IgD-negative memory B cell (primary cell): ENCODE data around the gene GALNT18. TPM values are rescaled to one million over a fixed set of nuclear protein-coding genes. Genes with fewer than 3 reads are reported as not detected.

Experiments
- H3K27ac Mint-ChIP-seq, 3 donors: one replicate each; pipeline ENCODE4 v1.8.0; 2020 to 2022; ENCODE audit warnings: mild to moderate bottlenecking in 3 of 3, mixed read lengths in 3 of 3, moderate library complexity in 1 of 3
- H3K27me3 Mint-ChIP-seq: one replicate; pipeline ENCODE4 v1.8.0; 2021; ENCODE audit warnings: mixed read lengths
- H3K36me3 Mint-ChIP-seq: one replicate; pipeline ENCODE4 v1.8.0; 2020; ENCODE audit warnings: mild to moderate bottlenecking, mixed read lengths
- H3K4me1 Mint-ChIP-seq, 3 donors: one replicate each; pipeline ENCODE4 v1.8.0; 2020 to 2022; ENCODE audit warnings: mixed read lengths in 3 of 3, mild to moderate bottlenecking in 1 of 3
- H3K4me3 Mint-ChIP-seq, 4 donors: one replicate each; pipeline ENCODE4 v1.8.0; 2020 to 2022; ENCODE audit warnings: mild to moderate bottlenecking in 4 of 4, mixed read lengths in 4 of 4, moderate library complexity in 3 of 4
- H3K9me3 Mint-ChIP-seq, 3 donors: one replicate each; pipeline ENCODE4 v1.8.0; 2020 to 2021; ENCODE audit warnings: mixed read lengths in 3 of 3, mild to moderate bottlenecking in 1 of 3
- polyA plus RNA-seq: library from polyadenylated mRNA; unstranded; fragments of 300-500 nt; fragmentation: Illumina TruSeq; gene quantifications from one replicate; pipeline ENCODE4 v1.2.3, GENCODE V29; 2021

GALNT18 gene
- polyA plus RNA-seq, 1 donor from 2014 or later = not detected

DNA sequence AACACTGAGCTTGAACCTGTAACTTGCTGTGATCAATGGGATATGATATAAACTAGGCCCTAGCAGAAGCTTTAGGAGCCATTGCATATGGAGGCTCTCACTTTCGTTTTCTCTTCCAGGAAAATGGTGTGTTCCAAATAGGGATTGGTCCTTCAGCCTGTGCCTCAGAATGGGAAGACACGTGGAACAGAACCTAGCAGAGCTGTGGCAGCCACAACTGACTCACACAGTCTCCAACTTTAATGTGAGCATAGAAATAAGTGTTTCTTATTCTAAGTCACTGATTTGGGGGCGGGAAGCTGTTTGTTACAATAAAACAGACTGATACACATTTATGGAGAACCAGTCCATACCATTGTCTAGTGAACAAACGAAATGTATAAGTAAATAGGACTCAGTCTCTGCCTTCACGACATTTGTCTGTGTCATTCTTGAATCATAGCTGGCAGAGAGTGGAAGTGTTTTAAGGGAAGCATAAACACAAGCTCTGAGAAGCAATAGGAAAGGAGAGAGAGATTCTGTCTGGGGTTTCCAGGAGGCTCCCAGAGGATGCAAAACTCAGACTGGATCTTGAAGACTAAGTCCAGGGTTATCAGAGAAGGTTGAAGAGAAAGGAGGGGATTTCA, 97.3 kb downstream of the GALNT18 start:
- Mint-ChIP-seq H3K4me1 (no peaks in the 10 kb centered on the region), H3K27ac (no peak overlapping the region), H3K27me3 (no peaks in the 10 kb centered on the region), H3K4me3 (no peak overlapping the region), H3K36me3 (no peaks in the 10 kb centered on the region), H3K9me3 (peaks cover 0 to 5% (median 0%) of the 10 kb centered on the region in 3 donors)

DNA sequence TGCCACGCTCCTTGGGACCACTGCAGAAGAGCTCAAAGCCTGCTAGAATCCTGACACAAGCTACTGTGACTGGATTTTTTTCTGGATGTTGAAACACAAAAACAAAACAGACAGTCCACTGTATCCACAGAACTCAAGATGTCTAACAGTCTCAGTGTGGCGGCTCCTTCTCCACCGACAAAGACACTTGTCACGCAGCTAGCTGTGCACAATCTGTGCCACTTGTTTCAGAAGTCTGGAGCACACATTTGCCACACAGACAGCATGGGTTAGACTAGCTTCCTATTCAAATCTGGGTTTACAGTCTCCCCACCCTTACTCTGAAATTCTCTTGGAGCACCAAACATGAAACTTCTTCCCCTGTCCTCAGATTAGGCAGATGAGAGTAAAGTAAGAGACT, 99.2 kb downstream of the GALNT18 start:
- Mint-ChIP-seq H3K9me3 (no peaks in the 10 kb centered on the region), H3K36me3 (no peaks in the 10 kb centered on the region), H3K4me3 (no peak overlapping the region), H3K27me3 (no peaks in the 10 kb centered on the region), H3K27ac (peak overlapping the region in 1 of 3 donors; percentile 39), H3K4me1 (no peaks in the 10 kb centered on the region)

DNA sequence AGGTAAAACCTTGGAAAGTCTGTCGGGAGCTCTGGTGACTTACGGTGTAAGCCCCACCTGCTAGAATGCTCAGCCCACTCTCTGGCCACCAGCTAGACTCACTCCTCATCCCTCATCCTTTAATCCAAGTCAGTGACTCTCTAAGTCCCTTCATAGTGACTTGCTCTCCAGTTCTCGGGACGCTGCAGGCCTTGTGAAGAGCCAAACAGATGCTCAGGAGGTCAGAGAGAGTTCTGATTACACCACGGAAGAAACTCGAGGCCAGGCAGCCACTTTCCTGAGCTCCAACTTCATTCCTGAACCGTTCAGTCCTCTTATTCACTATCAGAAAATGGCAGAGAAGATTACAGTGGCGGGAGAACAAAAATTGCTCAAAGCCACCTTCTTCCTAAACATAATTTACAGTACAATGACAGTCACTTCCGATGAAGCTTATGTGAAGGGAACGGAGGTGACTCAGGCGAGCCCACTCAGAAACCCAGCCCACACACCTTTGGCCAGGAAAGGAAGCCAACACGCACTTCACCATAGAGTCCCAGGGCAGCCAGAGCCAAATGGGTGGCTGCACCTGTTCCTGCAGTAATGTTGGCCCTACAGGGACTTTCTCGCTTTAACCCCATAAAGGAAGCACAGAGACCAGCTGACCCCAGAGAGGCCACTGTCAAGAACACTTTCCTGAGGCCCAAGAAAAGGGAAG, 100.4 kb downstream of the GALNT18 start:
- Mint-ChIP-seq H3K27ac (no peak overlapping the region), H3K9me3 (no peaks in the 10 kb centered on the region), H3K27me3 (no peaks in the 10 kb centered on the region), H3K4me3 (no peak overlapping the region), H3K36me3 (no peaks in the 10 kb centered on the region), H3K4me1 (no peaks in the 10 kb centered on the region)

DNA sequence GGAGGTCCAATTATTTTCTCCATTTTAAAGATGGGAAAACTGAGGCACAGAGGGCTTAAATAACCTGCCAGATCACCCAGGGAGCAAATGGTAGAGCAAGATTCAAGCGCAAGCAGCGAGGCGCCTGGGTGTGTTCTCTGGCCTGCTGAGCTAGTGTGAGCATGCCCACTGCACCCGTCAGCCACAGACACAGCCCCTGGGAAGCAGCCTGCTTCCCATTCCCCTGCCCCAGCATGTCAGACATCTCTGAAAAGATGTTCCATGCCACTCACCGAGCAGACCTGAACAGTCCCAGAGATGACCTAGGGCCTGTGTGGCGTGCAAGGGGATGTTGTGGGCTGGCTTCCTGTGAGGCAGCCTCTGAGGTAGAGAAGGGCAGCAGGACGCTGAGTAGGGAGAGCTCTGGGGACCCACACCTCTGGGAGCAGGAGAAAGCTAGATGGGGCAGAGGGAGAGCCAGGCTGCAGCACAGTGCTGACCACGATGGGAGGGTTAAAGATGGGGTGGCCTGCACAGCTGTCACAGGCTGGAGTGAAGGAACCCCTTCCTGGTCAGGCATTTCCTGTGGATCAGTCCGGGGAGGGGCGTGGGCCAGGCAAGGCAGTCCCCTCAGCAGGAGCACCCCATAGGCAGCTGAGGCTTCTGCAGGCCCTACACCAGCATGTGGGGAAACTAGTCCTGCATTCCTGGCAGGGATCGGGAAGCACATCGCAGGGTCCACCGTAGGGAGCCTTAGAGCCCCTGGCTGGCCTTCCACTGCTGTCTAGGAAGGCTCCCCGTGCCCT, 101.4 kb downstream of the GALNT18 start:
- H3K27me3 Mint-ChIP-seq = no peaks in the 10 kb centered on the region
- no peak overlapping the region for H3K27ac Mint-ChIP-seq
- no peaks in the 10 kb centered on the region for H3K9me3 Mint-ChIP-seq
- H3K4me3 Mint-ChIP-seq = no peak overlapping the region
- H3K36me3 Mint-ChIP-seq = no peaks in the 10 kb centered on the region
- H3K4me1 Mint-ChIP-seq = no peaks in the 10 kb centered on the region

DNA sequence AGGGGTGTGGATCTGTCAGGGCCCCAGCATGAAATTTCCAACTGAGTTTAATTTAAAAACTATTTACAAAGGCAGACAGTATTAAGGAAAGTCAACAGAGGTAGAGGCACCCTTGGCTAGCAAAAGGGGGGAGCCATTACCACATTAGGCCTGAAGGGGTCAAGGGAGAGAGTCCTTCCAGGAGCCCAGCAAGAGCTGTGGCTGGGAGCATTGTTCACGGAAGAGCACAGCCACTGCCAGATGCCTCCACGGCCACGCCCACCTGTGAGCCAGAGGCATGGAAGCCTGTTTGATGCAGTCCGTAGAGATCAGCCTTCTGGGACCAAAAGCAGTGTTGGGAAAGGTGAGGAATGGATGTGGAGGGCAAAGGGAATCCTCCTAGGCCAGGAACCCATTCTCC, 102.6 kb downstream of the GALNT18 start:
- no peaks in the 10 kb centered on the region for H3K9me3 Mint-ChIP-seq
- no peak overlapping the region for H3K4me3 Mint-ChIP-seq
- no peak overlapping the region for H3K27ac Mint-ChIP-seq
- no peaks in the 10 kb centered on the region for H3K27me3 Mint-ChIP-seq
- no peaks in the 10 kb centered on the region for H3K36me3 Mint-ChIP-seq
- no peaks in the 10 kb centered on the region for H3K4me1 Mint-ChIP-seq

DNA sequence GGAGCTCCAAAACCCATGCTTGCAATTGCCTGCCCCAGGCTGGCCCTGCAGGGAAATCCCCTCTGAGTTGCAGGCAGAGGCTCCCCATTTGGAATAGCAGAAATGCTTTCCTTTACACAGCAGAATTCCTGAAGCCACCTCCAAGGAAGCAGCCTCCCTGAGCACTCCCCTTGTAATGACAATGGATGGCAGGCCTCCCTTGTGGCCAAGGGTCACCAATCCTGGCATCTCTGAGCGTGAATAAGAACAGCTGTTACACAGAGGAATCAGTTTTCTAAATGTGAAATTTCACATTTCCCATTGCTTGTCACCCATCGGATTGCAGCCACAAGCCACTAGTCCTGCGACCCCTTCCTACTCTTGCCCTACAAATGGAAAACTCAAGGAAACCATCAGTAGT, 107.6 kb downstream of the GALNT18 start:
- no peaks in the 10 kb centered on the region for H3K4me1 Mint-ChIP-seq
- no peaks in the 10 kb centered on the region for H3K36me3 Mint-ChIP-seq
- no peak overlapping the region for H3K4me3 Mint-ChIP-seq
- peaks cover 2% of the 10 kb centered on the region for H3K27me3 Mint-ChIP-seq
- no peak overlapping the region for H3K27ac Mint-ChIP-seq
- no peaks in the 10 kb centered on the region for H3K9me3 Mint-ChIP-seq

DNA sequence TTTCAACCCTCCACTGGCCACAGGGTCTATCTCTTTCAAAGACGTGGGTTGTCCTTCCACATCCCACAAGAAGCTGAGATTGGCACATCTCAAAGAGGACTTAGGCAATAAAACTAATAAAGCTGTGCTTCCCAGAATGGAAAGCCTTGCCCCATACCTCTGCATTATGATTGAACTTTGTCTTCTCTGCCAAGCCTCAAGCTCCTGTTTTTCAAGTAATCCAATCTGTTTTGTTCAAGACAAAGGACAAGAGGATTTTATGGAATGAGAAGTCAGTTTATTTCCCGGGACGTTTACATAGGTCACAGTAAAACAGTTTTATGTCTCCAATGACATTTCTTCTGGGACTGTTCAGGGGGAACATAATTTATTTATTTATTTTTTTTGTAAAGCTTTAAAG, 108.4 kb downstream of the GALNT18 start:
- H3K4me1 Mint-ChIP-seq = no peaks in the 10 kb centered on the region
- H3K4me3 Mint-ChIP-seq = no peak overlapping the region
- H3K27ac Mint-ChIP-seq = no peak overlapping the region
- no peaks in the 10 kb centered on the region for H3K36me3 Mint-ChIP-seq
- H3K27me3 Mint-ChIP-seq = peaks cover 2% of the 10 kb centered on the region
- H3K9me3 Mint-ChIP-seq = no peaks in the 10 kb centered on the region

DNA sequence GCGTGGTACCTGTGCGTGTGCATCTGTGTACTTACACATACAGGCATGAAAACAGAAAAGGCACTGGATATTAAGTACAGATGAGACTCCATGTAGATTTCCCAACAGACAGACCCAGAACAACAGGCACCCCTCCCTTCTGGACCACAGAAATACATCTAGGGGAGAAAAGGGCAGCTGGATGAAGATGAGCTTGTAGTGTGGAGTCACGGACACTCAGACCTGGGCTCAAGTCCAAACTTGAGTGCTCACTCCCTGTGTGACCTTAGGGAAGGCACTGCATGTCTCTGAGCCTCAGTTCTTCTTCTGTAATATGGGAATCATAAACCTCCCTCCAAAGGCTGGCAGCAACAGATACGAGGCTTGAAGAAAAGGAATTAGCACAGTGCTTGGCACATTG, 108.9 kb downstream of the GALNT18 start:
- Mint-ChIP-seq H3K9me3 (no peaks in the 10 kb centered on the region), H3K27ac (no peak overlapping the region), H3K4me1 (no peaks in the 10 kb centered on the region), H3K27me3 (peaks cover 2% of the 10 kb centered on the region), H3K36me3 (no peaks in the 10 kb centered on the region), H3K4me3 (no peak overlapping the region)

DNA sequence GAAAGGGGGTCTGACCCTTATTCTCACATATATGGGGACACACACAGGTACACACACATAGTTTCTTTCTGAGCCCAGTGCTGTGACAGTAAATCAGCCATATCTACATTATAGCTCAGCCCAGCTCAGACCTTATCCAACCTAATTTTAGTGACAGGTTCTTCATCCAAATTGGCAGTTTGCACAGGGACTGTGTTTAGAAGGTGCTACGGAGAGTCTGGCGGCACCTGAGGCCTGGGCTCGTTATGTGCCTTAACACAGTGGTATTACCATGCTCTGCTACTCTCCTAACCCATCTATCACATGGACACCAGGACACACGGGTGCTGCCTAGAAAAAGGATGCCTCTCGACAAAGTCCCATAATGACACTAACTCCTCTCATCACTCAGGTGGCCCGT, 109.3 kb downstream of the GALNT18 start:
- no peaks in the 10 kb centered on the region for H3K36me3 Mint-ChIP-seq
- H3K4me3 Mint-ChIP-seq = no peak overlapping the region
- H3K27ac Mint-ChIP-seq = no peak overlapping the region
- H3K4me1 Mint-ChIP-seq = no peaks in the 10 kb centered on the region
- no peaks in the 10 kb centered on the region for H3K9me3 Mint-ChIP-seq
- H3K27me3 Mint-ChIP-seq = peaks cover 4% of the 10 kb centered on the region

DNA sequence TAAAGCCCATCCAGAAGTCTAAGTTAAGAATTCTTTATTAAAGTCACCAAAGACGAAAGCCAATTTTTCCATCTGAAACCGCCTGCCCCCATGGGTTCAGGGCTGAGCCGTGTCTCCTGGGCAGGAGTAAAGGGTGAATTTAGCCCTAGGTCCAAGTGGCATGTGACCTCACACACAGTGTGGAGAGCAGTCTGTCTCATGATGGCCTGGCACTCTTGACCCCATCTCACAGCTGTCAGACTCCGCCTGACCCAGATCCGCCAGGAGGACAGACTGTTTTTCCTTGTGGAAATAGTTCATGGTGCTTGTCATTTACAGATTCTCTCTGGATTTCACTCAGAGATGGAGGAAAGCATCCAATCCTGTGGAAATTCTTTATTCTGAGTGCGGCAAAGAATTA, 109.7 kb downstream of the GALNT18 start:
- Mint-ChIP-seq H3K36me3 (no peaks in the 10 kb centered on the region), H3K4me3 (no peak overlapping the region), H3K9me3 (no peaks in the 10 kb centered on the region), H3K27ac (no peak overlapping the region), H3K4me1 (no peaks in the 10 kb centered on the region), H3K27me3 (peaks cover 4% of the 10 kb centered on the region)

DNA sequence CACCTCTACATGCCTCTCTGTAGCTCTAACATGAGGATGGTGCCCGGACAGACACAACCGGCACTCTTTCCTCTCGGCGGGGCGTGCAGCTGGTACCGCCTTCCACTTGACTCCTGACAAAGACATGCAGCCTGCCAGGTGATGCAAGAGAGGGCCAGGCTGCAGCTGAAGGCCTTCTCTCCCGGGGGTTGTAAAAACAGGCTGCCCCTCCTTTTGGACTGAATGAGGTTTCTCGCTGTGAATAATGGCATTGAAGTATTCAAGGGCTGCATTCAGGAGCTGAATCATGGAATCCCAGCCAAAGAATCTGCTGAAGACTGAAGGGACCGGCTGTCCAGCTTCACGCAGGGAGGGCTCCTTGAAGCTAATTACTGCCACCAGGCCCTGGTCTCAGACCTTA, 110.9 kb downstream of the GALNT18 start:
- Mint-ChIP-seq H3K4me1 (no peaks in the 10 kb centered on the region), H3K27me3 (peaks cover 8% of the 10 kb centered on the region), H3K4me3 (no peak overlapping the region), H3K27ac (no peak overlapping the region), H3K9me3 (no peaks in the 10 kb centered on the region), H3K36me3 (no peaks in the 10 kb centered on the region)

DNA sequence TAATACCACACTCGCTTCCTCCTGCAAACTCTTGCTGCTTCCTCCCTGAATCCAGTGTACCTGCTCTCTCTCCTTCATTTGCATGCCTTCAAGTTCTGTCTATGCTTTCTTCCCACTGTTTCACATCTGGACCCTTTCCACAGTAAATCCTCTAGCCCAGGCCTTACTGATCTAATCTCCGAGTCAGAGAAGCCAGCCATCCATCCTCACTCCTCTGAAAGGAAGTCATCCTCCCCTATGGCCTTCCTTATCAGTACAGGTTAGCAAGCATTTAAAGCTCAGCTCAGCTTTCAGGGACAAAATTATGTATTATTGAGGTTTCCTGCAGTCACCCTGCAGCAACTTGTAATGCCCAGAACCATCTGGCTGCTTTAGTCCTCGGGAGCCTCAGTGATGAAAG, 116.1 kb downstream of the GALNT18 start:
- no peak overlapping the region for H3K27ac Mint-ChIP-seq
- no peaks in the 10 kb centered on the region for H3K36me3 Mint-ChIP-seq
- H3K9me3 Mint-ChIP-seq = no peaks in the 10 kb centered on the region
- H3K27me3 Mint-ChIP-seq = peaks cover 12% of the 10 kb centered on the region
- H3K4me3 Mint-ChIP-seq = no peak overlapping the region
- no peaks in the 10 kb centered on the region for H3K4me1 Mint-ChIP-seq

DNA sequence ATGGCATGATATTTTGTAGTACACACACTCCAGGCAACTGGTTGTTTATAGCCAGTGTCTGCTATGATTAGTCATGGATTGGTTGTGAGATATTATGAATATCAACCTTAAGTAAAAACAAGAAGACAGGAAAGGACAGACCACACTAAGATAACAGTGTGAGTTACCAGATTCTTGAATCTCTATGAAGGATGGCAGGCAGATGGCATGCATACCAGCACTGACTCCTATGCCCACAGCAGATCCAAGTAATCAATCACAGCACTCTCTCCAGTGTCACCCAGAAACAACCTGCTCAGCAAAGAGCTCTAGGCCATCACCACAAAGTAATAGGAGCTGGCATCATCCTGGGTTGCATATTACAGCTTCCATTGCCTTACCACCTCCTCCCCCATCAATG, 116.6 kb downstream of the GALNT18 start:
- no peak overlapping the region for H3K27ac Mint-ChIP-seq

DNA sequence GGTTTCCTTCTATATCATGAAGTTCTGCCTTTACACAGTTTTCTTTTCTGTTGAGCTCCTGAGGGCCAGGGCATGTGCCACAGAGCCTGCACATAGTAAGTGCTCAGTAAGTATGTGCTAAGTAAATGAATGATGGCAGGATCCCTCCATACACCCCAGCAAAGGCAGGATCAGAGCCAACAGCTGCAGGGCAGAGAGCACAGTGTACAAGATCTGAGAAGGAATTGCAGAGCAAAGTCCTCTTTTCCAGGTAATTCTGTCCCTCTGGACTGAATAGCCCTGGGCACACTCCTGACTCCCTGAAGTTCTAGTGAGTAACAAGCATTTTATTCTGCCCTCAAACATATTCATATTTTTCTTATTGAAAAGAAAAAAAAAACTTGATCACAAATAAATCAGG, 117.7 kb downstream of the GALNT18 start:
- H3K4me3 Mint-ChIP-seq = no peak overlapping the region
- H3K9me3 Mint-ChIP-seq = no peaks in the 10 kb centered on the region
- H3K4me1 Mint-ChIP-seq = no peaks in the 10 kb centered on the region
- peaks cover 12% of the 10 kb centered on the region for H3K27me3 Mint-ChIP-seq
- H3K27ac Mint-ChIP-seq = no peak overlapping the region
- H3K36me3 Mint-ChIP-seq = no peaks in the 10 kb centered on the region

More for the DNA sequence above, 116.6 kb downstream of the GALNT18 start:
- Mint-ChIP-seq H3K9me3 (no peaks in the 10 kb centered on the region), H3K36me3 (no peaks in the 10 kb centered on the region), H3K4me1 (no peaks in the 10 kb centered on the region), H3K27me3 (peaks cover 12% of the 10 kb centered on the region), H3K4me3 (no peak overlapping the region)

DNA sequence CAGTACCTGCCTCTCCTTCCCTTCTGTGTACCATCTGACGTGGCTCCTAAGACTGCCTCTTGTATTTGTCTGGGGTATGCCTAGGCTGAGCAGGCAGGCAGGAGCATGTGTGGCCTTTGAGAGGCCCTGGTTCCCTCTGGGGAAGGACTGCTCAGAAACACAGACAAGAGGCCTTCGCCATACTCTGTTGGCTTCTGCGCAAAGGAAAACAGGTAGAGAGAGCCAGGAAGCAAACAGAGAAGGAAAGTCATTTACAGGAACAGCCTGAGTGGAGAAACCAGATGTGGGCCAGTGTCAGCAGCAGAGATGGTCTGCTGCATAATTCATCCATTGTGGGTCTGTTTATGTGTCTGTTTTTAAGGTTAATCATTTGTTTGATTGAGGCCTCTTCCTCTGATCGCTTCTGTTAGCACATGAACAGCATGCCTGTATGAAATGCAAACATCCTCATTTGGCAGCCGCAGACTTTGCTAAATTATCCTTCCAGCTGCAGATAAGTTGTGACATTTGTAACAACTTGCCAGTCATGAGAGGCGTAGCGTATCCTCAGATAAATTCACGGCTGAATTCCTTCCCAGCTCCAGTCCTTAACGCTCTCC, 119.4 kb downstream of the GALNT18 start:
- Mint-ChIP-seq H3K4me1 (no peaks in the 10 kb centered on the region), H3K27ac (no peak overlapping the region), H3K36me3 (no peaks in the 10 kb centered on the region)

More for the DNA sequence above, 119.4 kb downstream of the GALNT18 start:
- Mint-ChIP-seq H3K27me3 (peaks cover 9% of the 10 kb centered on the region), H3K4me3 (no peak overlapping the region), H3K9me3 (no peaks in the 10 kb centered on the region)
